Limb (tissue), 2 donors: ENCODE measurements around the gene EN1.

Source experiments
- DNase-seq, 2 donors: peaks; one replicate each; pipeline ENCODE4 v3.0.0-alpha.2; 2016; ENCODE audit errors: extremely low spot score in 2 of 2

EN1 gene

DNA sequence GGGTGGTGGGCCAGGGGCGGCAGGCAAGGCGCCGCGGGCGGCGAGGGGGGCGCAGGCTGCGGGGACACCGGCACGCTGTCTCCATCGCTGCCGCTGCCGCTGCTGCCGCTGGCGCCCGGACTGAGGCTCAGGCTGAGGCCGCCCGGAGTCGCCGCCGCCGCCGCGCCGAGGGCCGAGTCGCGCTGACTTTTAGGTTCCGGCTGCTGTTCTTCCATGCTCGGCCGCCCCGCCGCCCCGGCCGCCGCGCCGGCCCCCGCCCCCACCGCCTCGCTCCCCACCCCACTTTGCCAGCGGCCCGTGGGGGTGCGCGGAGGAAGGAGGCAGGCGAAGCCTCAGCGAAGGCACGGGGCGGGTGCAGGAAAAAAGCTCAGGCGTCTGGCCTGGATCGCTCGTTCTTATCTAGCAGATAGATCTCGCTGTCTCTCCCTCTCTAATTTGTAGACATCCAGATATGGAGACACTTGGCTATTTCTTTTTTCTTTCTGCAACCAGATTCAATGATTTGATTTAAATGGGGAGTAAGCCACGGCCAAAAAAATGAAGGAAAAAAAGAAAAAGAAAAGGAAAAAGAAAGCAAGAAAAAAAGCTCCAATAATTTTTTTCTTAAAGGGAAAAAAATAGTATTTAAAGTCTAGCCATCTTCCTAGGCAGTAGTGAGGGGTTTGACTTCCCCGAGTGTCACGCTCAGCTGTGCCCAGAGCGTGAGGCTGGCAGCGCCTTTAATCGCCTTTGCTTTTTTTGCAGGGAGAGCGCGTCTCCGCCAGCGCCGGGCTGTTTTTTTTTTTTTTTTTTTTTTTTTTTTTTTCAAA is at the start of gene EN1:
EN1 (minus strand) TSS at position 696 of the 809 bp plus-strand sequence; CDS start at position 215, 481 bp downstream.
- DNase-seq, result peak in 1 of 2 donors; percentile 60

DNA sequence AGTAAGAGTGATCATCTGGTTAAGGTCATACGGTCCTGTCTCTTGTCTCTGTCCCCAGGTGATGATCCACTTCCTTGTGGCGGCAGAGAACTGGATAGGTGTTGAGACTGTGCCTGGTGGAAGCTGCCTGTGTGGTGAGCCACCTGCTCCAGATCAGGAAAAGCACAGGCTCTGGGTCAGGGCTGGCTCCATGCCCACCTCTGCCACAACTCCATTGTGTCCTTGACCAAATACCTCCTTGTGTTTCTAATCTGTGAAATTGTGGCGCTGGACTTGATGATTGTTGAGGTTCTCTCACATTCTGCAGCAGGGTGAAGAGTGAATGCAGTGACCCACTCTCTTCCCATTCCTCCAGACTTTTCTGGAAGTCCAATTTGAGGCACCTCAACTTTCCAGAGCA is 45.7 kb upstream of the EN1 start:
- no peak for DNase-seq

DNA sequence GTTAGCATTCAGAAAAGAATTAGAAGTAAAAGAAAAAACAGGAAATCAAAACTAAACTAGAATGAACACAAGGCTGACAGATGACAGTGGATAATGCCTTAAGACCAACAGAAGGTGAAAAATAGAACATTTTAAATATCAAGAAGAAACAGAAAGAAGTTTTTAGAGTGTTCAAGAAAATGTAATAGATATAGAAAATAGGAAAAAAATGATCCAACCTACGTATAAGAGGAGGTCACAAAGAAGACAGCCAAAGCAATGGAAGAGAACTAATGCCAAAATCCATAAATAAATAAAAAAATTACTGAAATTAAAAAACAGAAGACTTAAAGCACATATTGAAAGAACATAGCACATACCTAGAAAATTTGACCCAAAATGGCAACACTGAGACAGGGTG is 42.5 kb upstream of the EN1 start:
- DNase-seq, result no peak

DNA sequence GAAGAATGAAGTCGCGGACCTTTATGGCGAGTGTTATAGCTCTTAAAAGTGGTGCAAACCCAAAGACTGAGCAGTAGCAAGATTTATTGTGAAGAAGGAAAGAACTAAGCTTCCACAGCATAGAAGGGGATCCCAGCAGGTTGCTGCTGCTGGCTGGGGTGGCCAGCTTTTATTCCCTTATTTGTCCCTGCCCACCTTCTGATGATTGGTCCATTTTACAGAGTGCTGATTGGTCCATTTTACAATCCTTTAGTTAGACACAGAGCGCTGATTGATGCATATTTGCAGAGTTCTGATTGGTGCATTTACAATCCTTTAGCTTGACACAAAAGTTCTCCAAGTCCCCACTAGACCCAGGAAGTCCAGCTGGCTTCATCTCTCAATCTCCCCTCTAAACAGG is 36.3 kb upstream of the EN1 start:
- no peak for DNase-seq

DNA sequence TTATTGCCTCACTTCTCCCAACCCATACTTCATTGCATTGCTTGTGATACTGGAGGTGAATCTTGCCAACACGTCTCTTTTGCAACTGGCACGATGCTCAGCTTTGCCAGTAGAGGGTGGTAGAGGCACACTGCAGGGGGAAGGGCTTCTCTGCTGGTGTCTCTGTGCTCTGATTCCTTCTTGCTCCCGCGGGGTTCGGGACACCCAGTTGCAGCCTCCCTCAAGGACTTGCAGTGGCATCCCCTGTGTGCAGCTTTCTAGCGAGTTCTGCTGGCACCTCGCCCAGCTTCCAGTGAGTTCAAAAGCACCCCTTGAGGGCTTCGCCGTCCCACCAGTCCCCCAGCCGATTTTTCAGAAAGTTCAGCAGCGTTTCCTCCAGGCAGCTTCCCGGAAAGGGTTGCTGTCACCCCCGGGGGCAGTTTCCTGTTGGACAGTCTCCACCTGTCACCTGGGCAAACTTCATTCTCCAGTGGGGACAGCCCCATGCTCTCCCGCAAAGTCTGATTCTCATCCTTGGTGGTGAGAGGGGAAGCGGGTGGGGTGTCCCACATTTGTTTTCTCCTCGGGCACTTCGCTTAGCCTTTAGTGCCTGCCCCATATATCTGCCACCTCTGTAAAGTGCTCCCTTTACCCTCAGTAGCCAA is 35.4 kb upstream of the EN1 start:
- DNase-seq, result peak; percentile 18 to 50

DNA sequence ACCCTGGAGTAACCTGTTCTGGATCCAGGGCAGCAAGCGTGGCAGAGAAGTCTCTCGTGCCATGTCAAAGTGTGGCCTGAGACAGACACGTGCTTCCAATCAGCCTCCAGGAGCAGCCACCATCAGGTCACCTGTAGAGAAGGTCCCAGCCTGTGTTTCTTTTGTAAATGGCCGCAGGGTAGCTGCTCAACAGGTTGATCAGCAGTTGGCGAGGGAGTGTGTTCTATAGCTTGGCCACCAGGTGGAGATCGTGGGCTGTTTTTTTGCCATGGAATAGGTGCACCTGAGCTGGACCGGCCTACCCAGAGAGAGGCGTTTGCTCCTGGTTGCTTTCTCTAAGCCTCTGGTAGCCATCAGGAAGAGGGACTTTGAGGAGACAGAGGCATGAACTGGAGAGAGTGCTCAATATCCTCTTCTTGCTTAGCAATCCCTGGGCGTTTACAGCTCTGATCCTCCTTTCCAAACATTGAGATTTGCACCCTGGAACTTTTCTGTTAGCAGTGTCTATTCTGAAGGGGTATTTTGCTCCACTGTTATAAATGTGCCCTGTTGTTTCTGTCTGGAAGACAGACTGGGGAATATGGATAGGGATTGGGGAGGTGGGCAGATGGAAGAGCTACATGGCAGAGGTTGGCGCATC is 34.2 kb upstream of the EN1 start:
- peak; percentile 42 to 76 for DNase-seq

DNA sequence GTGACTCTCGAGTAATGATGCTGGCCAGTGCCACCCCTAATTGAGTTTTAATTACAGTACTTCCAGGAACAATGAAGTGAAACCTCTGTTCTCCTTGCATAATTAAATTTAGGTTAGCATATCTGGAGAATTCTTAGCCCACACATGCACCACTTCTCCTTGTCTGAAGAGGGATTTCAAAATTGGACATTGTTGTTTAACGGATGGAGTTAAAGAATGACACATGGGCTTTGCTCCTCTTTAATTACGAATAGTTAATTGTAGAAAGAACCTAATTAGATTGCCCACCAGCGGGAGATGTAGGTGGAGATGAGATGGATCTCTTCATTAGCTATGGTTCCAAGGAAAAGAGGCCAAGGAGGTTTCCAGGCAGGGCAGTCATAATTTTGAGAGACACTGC is 33.1 kb upstream of the EN1 start:
- DNase-seq, result no peak

DNA sequence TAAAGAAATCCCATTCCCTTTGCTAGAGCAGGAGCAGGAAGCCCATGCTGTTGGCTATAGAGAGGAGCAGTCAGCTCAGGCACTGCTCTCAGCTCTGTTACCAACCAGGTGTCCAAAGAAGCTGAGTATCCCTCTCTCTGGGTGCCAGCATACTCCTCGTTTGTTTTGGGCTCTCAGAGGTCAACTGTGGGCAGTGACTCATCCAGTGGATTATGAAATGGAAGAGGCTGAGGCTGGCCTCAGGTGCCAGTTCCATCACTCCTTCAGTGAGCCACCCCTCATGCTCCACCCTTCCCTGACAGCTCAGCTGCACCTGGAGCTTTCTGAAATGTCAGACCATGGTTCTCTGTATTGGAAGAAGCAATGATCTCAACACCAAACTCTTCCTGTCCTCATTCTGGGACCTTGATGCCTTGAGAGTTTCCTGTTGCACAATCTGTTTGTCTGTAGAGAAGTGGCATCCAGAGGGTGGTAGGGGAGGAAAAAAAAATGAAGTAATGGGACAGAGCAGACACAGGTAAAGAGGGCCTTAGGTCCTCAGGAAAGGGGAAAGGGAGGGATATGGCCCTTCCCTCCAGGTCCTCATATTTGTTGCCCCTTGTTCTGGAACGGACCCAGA is 31.2 kb upstream of the EN1 start:
- DNase-seq, result no peak

DNA sequence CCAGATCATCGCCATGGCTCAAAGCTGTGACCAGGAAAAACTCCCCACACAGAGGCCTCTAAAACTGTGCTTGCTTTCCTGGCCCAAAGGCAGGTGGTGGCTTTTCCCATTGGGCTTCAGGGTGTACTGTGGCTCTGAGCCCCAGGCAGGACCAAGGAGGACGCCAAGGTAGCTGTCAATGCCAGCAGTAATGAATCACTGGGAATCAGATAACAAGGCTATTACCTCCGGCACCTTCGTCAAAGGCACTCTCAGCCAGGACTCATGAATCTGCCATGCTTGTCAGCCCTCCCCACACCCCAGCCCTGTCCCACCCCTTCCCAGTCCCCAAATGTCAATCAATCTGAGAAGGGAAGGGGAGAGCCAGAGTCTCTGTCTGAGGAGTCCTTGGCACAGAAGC is 27.9 kb upstream of the EN1 start:
- DNase-seq, result no peak

DNA sequence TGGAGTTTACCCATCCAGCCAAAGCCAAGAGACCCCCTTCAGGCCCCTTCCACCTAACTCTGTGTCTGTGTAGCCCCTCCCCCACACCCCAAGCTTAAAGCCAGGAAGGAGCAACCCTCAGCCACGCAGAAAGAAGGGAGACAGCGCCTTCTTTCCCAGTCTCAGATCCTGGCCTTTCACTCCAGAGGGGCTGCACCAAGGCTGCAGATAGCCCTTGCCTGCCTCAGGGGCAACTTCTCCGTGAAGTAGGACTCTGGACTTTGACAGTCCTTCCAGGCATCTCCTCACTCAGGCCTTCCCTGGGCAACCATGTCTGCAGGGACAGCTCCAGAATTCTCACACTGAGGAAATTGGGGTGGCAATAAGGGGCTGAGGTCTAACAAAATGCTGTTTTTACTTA is 26.9 kb upstream of the EN1 start:
- DNase-seq, result no peak

DNA sequence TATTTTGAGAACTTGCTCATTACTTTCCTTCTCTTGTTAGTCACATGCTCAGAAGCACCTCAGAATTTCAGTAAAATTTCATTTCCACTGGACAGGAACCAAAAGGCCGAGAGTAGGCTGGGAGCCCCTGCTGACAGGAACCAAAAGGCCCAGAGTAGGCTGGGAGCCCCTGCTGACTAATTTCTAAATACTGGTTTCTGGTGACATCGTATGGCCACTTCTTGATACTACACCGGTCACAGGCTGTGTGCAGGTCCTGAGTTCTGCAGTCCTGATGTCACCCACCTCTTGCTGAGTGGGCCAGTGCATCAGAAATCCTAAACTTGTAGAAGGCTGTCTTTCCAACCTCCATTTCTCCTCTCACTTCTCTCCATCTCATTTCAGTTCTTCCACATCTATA is 17.7 kb upstream of the EN1 start:
- DNase-seq, result peak; percentile 60 to 79

DNA sequence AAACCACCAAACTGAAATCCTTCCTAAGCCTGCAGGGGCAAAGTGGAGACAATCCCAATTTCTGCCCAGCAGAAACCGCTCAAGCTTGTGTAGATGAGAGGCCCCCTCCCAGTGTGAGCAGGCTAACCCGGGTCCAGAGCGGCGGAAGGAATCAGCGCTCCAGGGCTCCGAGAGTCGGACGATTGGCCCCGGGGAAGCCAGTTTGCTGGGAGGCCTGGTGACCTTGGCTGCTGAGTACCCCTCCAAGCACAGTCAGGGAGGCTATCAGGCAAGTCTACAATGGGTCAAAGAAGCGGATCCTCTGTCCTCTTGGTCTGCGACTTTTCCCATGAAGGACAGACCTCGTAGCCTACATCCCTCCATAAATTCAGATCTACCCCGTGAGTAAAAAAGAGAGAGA is 16.8 kb upstream of the EN1 start:
- DNase-seq, result no peak

DNA sequence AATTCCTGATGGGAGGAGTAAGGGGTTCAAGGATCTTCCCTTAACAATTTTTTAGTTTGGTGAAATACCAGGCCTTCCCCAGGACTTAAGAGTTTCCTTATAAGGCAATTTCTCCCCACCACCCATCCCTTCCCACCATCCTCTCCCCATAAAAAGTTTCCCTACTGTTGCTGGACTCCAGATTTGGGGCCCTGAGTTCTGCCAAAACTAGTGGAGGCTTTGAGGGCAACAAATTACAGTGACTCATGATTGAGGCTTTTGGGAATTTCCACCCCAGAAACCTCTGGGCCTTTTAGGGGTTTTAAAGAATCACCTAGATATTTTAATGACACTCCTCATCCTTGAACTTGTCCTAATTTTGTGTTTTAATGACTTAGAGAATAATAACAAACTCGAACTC is 14.3 kb upstream of the EN1 start:
- no peak for DNase-seq

DNA sequence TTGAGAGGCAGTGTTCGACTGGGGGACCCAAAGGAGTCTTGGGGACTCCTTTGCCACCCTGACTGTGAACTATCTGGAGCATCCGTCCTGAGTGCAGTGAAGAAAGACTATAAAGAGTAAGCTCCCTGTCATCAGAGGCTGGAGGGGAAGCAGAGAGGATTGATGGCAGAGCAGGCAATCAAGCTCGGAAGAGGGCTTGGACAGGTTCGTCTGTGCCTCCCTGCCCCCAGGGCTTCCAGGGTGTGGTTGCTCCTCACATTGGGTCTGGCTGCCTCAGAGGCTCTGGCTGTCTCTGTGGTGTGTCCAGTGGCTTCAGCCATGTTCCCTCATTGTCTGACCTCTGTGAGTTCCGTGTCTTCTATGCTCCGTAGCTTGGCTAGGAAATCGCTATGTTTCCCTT is 13.8 kb upstream of the EN1 start:
- DNase-seq, result no peak

DNA sequence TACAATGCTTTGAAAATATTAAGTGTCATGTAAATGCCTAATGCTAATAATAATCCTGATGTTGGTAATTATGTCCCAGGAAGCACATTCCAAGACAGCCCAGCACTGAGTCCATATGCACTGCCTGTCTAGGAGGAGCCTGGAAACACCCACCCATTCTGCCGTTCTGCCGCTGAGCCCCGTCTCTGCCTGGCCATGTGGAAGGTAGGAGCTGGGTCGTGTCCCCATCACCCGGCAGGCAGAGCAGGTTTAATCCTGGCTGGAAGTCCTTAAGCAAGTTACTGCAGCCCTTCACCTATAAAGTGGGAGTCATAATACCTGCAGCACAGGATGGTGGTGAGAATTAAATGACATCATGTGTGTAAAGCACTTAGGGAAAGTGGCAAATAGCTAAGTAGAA is 13.1 kb upstream of the EN1 start:
- no peak for DNase-seq

DNA sequence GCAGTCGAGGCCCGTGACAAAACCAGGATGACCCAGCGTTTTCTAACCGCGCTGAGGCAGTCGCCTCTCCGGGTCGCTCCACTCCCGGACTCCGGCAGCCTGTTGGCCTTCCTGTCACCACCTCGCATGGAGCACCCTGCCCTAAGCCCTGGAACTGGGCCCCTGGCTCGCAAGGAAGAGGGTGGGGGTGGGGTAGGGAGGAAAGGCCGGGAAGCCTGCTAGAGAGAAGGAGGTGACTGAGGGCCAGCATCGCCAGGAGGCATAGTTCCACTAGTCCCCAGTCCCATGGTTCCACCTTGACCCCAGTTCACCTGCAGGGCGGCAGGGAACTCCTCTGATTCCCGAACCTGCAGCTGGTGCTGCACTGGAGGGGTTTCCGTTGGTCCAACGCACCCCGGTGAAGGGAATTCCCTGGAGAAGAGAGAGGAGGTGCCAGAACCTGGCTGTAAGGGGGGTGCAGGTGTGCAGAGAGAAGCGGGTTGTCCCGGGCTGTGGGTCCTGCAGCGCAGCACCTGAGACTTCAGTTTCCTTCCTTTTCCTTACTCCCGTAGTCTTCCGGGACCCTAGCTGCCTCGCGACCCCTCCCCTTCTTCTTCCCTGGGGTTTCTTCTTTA is 11.8 kb upstream of the EN1 start:
- no peak for DNase-seq

DNA sequence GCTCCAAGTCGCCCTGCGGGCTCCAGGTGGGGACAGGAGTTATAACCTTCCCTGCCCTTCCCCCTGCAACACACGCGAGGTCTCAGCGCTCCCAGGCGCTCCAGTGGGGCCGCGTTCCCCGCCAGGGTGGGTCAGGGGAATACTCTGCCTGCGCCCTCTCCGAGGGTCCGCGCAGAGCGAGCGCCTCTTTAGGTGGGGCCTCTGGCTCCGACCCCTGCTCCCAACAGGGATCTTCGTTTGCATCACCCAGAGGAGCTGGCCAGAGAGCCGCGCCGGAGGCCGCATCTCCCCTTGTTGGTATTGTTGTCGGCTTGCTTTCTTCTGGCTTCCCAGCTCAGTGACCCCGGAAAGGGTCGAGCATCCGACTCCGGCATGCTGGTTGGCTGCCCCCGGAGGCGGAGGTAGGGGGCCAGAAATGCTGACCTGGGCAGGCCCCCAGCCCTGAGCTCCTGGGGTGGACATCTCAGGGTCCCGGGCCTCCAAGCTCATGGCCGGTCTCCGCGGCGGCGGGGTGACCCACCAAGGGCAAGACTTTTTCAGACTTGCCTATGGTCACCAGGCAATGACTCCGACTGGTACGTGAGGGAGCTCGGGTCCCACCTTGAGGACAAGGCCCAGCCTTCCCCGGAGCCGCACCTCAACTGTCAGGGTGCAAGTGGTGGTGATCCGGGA is 11.2 kb upstream of the EN1 start:
- DNase-seq, result no peak

DNA sequence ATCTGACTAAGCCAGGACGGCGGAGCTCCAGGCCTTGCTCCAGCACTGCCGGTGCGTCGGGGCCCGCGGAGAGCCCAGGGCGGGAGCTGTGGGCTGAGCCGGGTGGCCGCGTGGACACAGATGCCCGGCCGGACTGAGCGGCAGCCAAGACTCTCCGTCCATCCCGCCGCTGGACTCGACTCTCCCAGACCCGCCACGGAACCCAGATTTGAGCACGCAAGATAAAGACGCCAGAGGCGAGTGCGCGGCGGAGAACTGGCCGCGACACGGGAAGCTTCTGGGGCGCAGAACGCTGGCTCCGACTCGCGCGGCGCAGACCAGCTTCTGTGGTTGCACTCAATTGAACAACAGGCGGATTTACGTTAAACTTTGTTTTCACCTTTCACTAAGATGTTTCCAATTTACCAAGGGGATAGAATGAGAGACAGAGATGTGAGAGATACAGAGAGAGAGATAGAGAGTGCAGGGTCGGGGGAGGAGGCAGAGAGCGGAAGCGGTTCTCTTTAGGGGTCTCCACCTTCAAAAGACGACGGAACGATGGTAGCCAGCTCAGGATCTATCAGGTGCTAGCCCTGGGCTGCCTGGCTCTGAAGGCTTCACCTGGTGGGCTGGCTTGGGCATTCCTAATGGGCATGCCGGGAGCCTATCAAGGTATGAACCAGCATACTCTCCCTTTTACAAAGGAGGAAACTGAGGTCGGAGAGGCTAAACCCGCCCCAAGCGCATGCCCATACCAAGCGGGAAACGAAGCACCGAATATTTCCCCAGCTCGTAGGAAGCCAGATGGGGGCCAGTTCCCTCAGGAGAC is 10.4 kb upstream of the EN1 start:
- no peak for DNase-seq

DNA sequence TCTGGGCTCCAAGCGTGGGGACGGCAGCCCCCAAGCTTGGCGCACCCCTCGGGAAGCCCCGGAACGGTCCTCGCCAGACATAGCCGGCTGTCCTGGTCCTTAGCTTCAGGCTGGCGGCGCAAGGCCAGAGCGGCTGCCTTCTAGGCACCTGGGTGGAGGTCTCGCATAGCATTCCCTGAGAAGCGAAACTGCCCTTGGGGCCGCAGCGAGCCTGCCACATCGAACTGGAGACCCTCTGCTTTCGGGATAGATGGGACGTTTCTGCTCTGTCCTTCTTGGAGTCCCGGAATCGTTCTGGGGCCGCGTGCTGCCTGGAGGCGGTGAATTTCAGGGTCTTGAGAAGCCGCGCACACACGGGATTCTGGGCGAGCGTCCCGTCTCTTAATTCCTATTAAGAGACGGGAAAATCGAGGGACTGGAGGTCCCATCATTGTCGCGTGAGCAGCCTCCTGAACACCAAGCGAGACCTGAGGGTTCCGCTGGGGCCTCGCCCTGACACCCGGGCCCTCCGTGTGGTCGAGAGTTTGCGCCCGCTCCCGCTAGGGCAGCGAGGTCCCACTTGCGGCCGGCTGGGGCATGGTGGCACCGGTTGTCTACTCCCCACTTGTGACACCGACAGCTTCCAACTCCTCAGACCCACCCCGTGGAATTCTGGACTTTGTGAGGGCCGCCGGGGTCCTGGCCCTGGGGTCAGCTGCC is 9.7 kb upstream of the EN1 start:
- no peak for DNase-seq
